K562 (cell line): Measurements from ENCODE around the gene MYB. TPM values are rescaled to one million over a fixed set of nuclear protein-coding genes. Genes with fewer than 3 reads are reported as not detected.
A peak's percentile ranks its signal among the peaks of the same experiment; 100 is the strongest.

Experiments
- ARNT ChIP-seq, 2 experiments: fragments of 450-650 bp; IDR thresholded peaks; 2 replicates each; pipeline ENCODE4 v1.6.1; 2016; ENCODE audit warnings: mild to moderate bottlenecking in 1 of 2
- BCOR ChIP-seq: fragments of 450-650 bp; IDR thresholded peaks from 2 replicates; pipeline ENCODE4 v1.6.1; 2016
- FOXK2 ChIP-seq, 2 experiments: fragments of 450-650 bp; IDR thresholded peaks in 1 of 2; conservative IDR thresholded peaks in 1 of 2; 2 replicates each; pipeline ENCODE4 v1.6.1; 2016; ENCODE audit warnings: low read depth in 2 of 2, mild to moderate bottlenecking in 1 of 2
- KAT2B ChIP-seq: IDR thresholded peaks from one replicate; pipeline ENCODE4 v1.6.1; 2012; ENCODE audit warnings: low read depth, mild to moderate bottlenecking, control low read depth, inconsistent platforms, low read length, moderate library complexity
- KDM5B ChIP-seq: fragments of 200-600 bp; sonication (generic); IDR thresholded peaks from 2 replicates; pipeline ENCODE4 v1.6.1; 2012; ENCODE audit warnings: low read depth, mild to moderate bottlenecking, moderate library complexity, low read length, control low read depth, inconsistent platforms; ENCODE audit not compliant: insufficient replicate concordance
- KLF6 ChIP-seq: fragments of 250-450 bp; sonication (Bioruptor Pico); IDR thresholded peaks from 2 replicates; pipeline ENCODE4 v1.4.0; 2020; ENCODE audit warnings: mild to moderate bottlenecking, moderate library complexity, borderline replicate concordance
- NFE2L1 ChIP-seq: fragments of 450-650 bp; IDR thresholded peaks from 2 replicates; pipeline ENCODE4 v1.6.1; 2016; ENCODE audit warnings: missing genetic modification characterization, low read depth, mild to moderate bottlenecking, missing compliant biosample characterization, moderate library complexity, borderline replicate concordance
- NR1H2 ChIP-seq: sonication (generic); formaldehyde crosslinking; IDR thresholded peaks from 2 replicates; pipeline ENCODE4 v1.4.0; 2020; ENCODE audit warnings: mild to moderate bottlenecking, missing genetic modification reagents
- POLR2A ChIP-seq: fragments of 450-650 bp; conservative IDR thresholded peaks from 2 replicates; pipeline ENCODE4 v1.6.1; 2016
- RBBP5 ChIP-seq: fragments of 200-600 bp; sonication (generic); IDR thresholded peaks from 2 replicates; pipeline ENCODE4 v1.6.1; 2012; ENCODE audit warnings: borderline replicate concordance, mild to moderate bottlenecking, low read length, control low read depth, inconsistent platforms; ENCODE audit not compliant: insufficient read depth, poor library complexity, severe bottlenecking
- RCOR1 ChIP-seq, 2 experiments: IDR thresholded peaks; 2 replicates each; pipeline ENCODE4 v1.6.1; 2012; ENCODE audit warnings: low read depth in 2 of 2, low read length in 2 of 2, borderline replicate concordance in 1 of 2, improper control_type of control experiment in 1 of 2
- SMAD4 ChIP-seq: fragments of 250-450 bp; sonication (Bioruptor Pico); conservative IDR thresholded peaks from 2 replicates; pipeline ENCODE4 v1.8.0; 2021; ENCODE audit warnings: inconsistent platforms, mild to moderate bottlenecking, moderate library complexity
- TAL1 ChIP-seq: fragments of 450-650 bp; IDR thresholded peaks from 2 replicates; pipeline ENCODE4 v1.6.1; 2016; ENCODE audit warnings: mild to moderate bottlenecking
- TCF3 ChIP-seq: sonication (generic); formaldehyde crosslinking; IDR thresholded peaks from 2 replicates; pipeline ENCODE4 v1.4.0; 2020; ENCODE audit warnings: mild to moderate bottlenecking, missing genetic modification reagents
- TEAD4 ChIP-seq, 2 experiments: sonication (generic) in 1 of 2; formaldehyde crosslinking in 1 of 2; IDR thresholded peaks; 2 replicates each; pipeline versions ENCODE4 v1.6.1 to v1.8.0; 2012 to 2022; ENCODE audit warnings: borderline replicate concordance in 1 of 2, inconsistent platforms in 1 of 2, low read length in 1 of 2, mild to moderate bottlenecking in 1 of 2, missing genetic modification reagents in 1 of 2
- USF2 ChIP-seq: sonication (generic); formaldehyde crosslinking; IDR thresholded peaks from 2 replicates; pipeline ENCODE4 v1.5.0; 2020; ENCODE audit warnings: missing genetic modification reagents
- ZFX ChIP-seq: sonication (generic); formaldehyde crosslinking; IDR thresholded peaks from 2 replicates; pipeline ENCODE4 v1.8.0; 2022; ENCODE audit warnings: mild to moderate bottlenecking, missing genetic modification reagents, moderate library complexity
- ZKSCAN8 ChIP-seq: fragments of 200-800 bp; sonication (Bioruptor generic); IDR thresholded peaks from 2 replicates; pipeline ENCODE4 v1.6.1; 2016; ENCODE audit warnings: missing genetic modification characterization, missing compliant biosample characterization
- ZNF57 ChIP-seq: fragments of 450-650 bp; formaldehyde crosslinking; IDR thresholded peaks from 2 replicates; pipeline ENCODE4 v1.4.0; 2020; ENCODE audit warnings: mild to moderate bottlenecking, moderate library complexity
- polyA plus RNA-seq, 8 experiments: library from polyadenylated mRNA; depleted of rRNA in 4 of 8; stranded (reverse) in 5 of 8; unstranded in 3 of 8; fragments of >200 nt; fragmentation: Nextera tagmentation in 2 of 8; fragmentation: Illumina TruSeq in 1 of 8; extraction: Ambion mirVana in 2 of 8; extraction: Trizol in 1 of 8; gene quantifications; 2 replicates each; pipeline versions ENCODE4 v1.2.1 to v1.2.3, GENCODE V29; 2011 to 2014; ENCODE audit warnings: inconsistent platforms in 1 of 8, missing spikeins in 1 of 8
- total RNA-seq, 7 experiments: library from RNA; depleted of rRNA in 6 of 7; stranded (reverse); fragments of >200 nt in 6 of 7; fragmentation: Illumina TruSeq in 2 of 7; extraction: Trizol in 2 of 7; gene quantifications; 2 replicates each; pipeline versions ENCODE4 v1.2.1 to v1.2.3, GENCODE V29; 2011 to 2021; ENCODE audit warnings: low replicate concordance in 1 of 7
- TF ChIP-seq, protein P1 (sequence below): fragments of 450-650 bp; IDR thresholded peaks from 2 replicates; pipeline ENCODE4 v1.6.1; 2016
- TF ChIP-seq, protein P2 (sequence below): fragments of 250-450 bp; sonication (Bioruptor Pico); IDR thresholded peaks from 2 replicates; pipeline ENCODE4 v1.9.0; 2021; ENCODE audit warnings: mild to moderate bottlenecking
- TF ChIP-seq, protein P3 (sequence below): fragments of 450-650 bp; formaldehyde crosslinking; IDR thresholded peaks from 2 replicates; pipeline ENCODE4 v1.4.0; 2022; ENCODE audit warnings: missing genetic modification characterization

MYB gene
- total and polyA plus RNA-seq, 9 of the 15 experiments (the other 6 are each of a cell fraction or from before 2014, with no cell fraction given): 35.8 to 218 (median 140) TPM

GRCh38 chr6:135147637-135148592 lies 33.2 kb upstream of the MYB start (continued):
- TF ChIP-seq ARNT (IDR thresholded peaks at IDR 0.05) (peak in 1 of 2 experiments; percentile 70; a peak in 1 of 4 replicates), SMAD4 (CRISPR knock-in tag) (peak; percentile 79), TCF3 (CRISPR knock-in tag) (no peak; the same call in 1 of the 2 replicates), ZFX (CRISPR knock-in tag) (no peak), RBBP5 (no peak), ZNF57 (no peak), BCOR (no peak), KDM5B (no peak), RCOR1 (IDR thresholded peaks at IDR 0.05; ENCODE audit: borderline replicate concordance in 1 of 2, low read depth in 2 of 2, low read length in 2 of 2) (peak in 1 of 2 experiments; percentile 15; a peak in 1 of 4 replicates), NR1H2 (no peak), NFE2L1 (tag) (no peak), TAL1 (peak; percentile 2; the same call in 1 of the 2 replicates), USF2 (CRISPR knock-in tag) (no peak), FOXK2 (conservative IDR thresholded peaks at IDR 0.05 in 1 of 2, IDR thresholded peaks at IDR 0.05 in 1 of 2; ENCODE audit: low read depth in 2 of 2) (peak; percentile 36 to 50), TEAD4 (IDR thresholded peaks at IDR 0.05; ENCODE audit: low read length) (peak; percentile 36; the same call in 1 of the 2 replicates), TEAD4 (CRISPR knock-in tag; IDR thresholded peaks at IDR 0.05; ENCODE audit: borderline replicate concordance) (no peak), ZKSCAN8 (CRISPR knock-in tag) (peak; percentile 84), KLF6 (CRISPR knock-in tag) (no peak; the same call in 1 of the 2 replicates), POLR2A (peak; percentile 42; the same call in 1 of the 2 replicates), KAT2B (no peak)
- TF ChIP-seq, protein P1, sequence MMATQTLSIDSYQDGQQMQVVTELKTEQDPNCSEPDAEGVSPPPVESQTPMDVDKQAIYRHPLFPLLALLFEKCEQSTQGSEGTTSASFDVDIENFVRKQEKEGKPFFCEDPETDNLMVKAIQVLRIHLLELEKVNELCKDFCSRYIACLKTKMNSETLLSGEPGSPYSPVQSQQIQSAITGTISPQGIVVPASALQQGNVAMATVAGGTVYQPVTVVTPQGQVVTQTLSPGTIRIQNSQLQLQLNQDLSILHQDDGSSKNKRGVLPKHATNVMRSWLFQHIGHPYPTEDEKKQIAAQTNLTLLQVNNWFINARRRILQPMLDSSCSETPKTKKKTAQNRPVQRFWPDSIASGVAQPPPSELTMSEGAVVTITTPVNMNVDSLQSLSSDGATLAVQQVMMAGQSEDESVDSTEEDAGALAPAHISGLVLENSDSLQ: peak; percentile 86
- TF ChIP-seq, protein P2, sequence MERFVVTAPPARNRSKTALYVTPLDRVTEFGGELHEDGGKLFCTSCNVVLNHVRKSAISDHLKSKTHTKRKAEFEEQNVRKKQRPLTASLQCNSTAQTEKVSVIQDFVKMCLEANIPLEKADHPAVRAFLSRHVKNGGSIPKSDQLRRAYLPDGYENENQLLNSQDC (CRISPR knock-in tag): no peak
- TF ChIP-seq, protein P3, sequence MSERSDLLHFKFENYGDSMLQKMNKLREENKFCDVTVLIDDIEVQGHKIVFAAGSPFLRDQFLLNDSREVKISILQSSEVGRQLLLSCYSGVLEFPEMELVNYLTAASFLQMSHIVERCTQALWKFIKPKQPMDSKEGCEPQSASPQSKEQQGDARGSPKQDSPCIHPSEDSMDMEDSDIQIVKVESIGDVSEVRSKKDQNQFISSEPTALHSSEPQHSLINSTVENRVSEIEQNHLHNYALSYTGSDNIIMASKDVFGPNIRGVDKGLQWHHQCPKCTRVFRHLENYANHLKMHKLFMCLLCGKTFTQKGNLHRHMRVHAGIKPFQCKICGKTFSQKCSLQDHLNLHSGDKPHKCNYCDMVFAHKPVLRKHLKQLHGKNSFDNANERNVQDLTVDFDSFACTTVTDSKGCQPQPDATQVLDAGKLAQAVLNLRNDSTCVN (CRISPR knock-in tag): 0 out of 2 replicates have a peak, but pooled peaks have one; percentile 72
